Lower leg skin (tissue), 4 donors: Measurements from ENCODE around the gene CTSW. TPM values are rescaled to one million over a fixed set of nuclear protein-coding genes. Genes with fewer than 3 reads are reported as not detected.

Source experiments
- DNase-seq, 2 donors: peaks; one replicate each; pipeline ENCODE4 v3.0.0-alpha.2; 2019; ENCODE audit warnings: low spot score in 2 of 2
- H3K4me3 ChIP-seq: fragments of 200-600 bp; sonication (generic); 2 replicates; pipeline ENCODE4 v1.5.1; 2017; ENCODE audit warnings: mild to moderate bottlenecking, low read depth; ENCODE audit not compliant: poor library complexity, severe bottlenecking
- CTCF ChIP-seq, 3 donors: fragments of 450-650 bp; IDR thresholded peaks; one replicate each; pipeline ENCODE4 v1.5.1; 2016; ENCODE audit warnings: antibody characterized with exemption in 3 of 3, mild to moderate bottlenecking in 3 of 3, moderate library complexity in 2 of 3
- POLR2A ChIP-seq, 2 donors: fragments of 450-650 bp; IDR thresholded peaks; one replicate each; pipeline ENCODE4 v1.6.1; 2016 to 2017; ENCODE audit warnings: antibody characterized with exemption in 2 of 2, mild to moderate bottlenecking in 1 of 2, moderate library complexity in 1 of 2
- WGBS, 2 donors: methylation state at CpG; one replicate each; pipeline ENCODE4 v1.1.5; 2018; 5-methylcytosine and 5-hydroxymethylcytosine counted together
- intact Hi-C: fragments of 100-400 bp; cut with DNase I; formaldehyde crosslinking; loops from one replicate; pipeline ENCODE4 v1.15.0; 2023; ENCODE audit warnings: low total_unique reads
- total RNA-seq, 4 donors: library from RNA; depleted of rRNA; stranded (reverse); fragments of >200 nt; gene quantifications; one replicate each; pipeline ENCODE4 v1.1.0, GENCODE V29; 2016

CTSW gene
- total RNA-seq, 4 donors from 2014 or later: 0.29 to 0.55 (median 0.29) TPM; not detected in 1

GRCh38 chr11:65862191-65862735 is 17.4 kb upstream of the CTSW start:
- H3K4me3 ChIP-seq: no peak overlapping the region
- no peak for DNase-seq
- intact Hi-C loops: no loop called here
- 74 to 92% methylated on average over 5 of the region's 5 CpGs for WGBS, 2 donors
- TF ChIP-seq POLR2A (IDR thresholded peaks at IDR 0.05) (no peak), CTCF (IDR thresholded peaks at IDR 0.05) (no peak)

GRCh38 chr11:65862941-65863888 is 16.4 kb upstream of the CTSW start:
- intact Hi-C loops: no loop called here
- DNase-seq: no peak
- no peak overlapping the region for H3K4me3 ChIP-seq
- no peak for TF ChIP-seq POLR2A (IDR thresholded peaks at IDR 0.05)
- TF ChIP-seq CTCF (IDR thresholded peaks at IDR 0.05): no peak
- WGBS, 2 donors: 91 to 92% methylated on average over 24 of the region's 24 CpGs

GRCh38 chr11:65863889-65864705 is 15.5 kb upstream of the CTSW start:
- intact Hi-C loops: no loop called here
- WGBS, 2 donors: 84 to 90% methylated on average over 8 to 12 of the region's 12 CpGs
- no peak overlapping the region for H3K4me3 ChIP-seq
- TF ChIP-seq POLR2A (IDR thresholded peaks at IDR 0.05): no peak
- TF ChIP-seq CTCF (IDR thresholded peaks at IDR 0.05): no peak
- no peak for DNase-seq

- no peak overlapping the region for H3K4me3 ChIP-seq
- TF ChIP-seq POLR2A (IDR thresholded peaks at IDR 0.05): no peak
- 86% methylated on average over 17 to 18 of the region's 18 CpGs for WGBS, 2 donors
- DNase-seq: no peak
- intact Hi-C loops: no loop called here
Measured at GRCh38 chr11:65864706-65865471, 14.7 kb upstream of the CTSW start.

- WGBS, 2 donors: 76 to 81% methylated on average over 9 of the region's 9 CpGs
- intact Hi-C loops: no loop called here
Measured at GRCh38 chr11:65865550-65866172, 14.0 kb upstream of the CTSW start.

More at GRCh38 chr11:65865550-65866172, 14.0 kb upstream of the CTSW start:
- TF ChIP-seq POLR2A (IDR thresholded peaks at IDR 0.05): no peak
- TF ChIP-seq CTCF (IDR thresholded peaks at IDR 0.05): no peak
- DNase-seq: no peak
- H3K4me3 ChIP-seq: no peak overlapping the region
